ENCODE data around the gene CARD16. TPM values are rescaled to one million over a fixed set of nuclear protein-coding genes. Genes with fewer than 3 reads are reported as not detected.

The CARD16 gene
- total RNA-seq, 1 donor from 2014 or later = 26.8 TPM

GRCh38 chr11:105007463-105007862, 37.7 kb downstream of the CARD16 start:
- TF ChIP-seq POLR2A (IDR thresholded peaks at IDR 0.05) = no peak
- no peak for DNase-seq (ENCODE audit: extremely low spot score in 2 of 2)
- intact Hi-C loops (cut with DNase I) = no loop called here

GRCh38 chr11:105005451-105005845, 39.7 kb downstream of the CARD16 start:
- no peaks in the 10 kb centered on the region for H3K9me3 ChIP-seq
- TF ChIP-seq, protein P1, sequence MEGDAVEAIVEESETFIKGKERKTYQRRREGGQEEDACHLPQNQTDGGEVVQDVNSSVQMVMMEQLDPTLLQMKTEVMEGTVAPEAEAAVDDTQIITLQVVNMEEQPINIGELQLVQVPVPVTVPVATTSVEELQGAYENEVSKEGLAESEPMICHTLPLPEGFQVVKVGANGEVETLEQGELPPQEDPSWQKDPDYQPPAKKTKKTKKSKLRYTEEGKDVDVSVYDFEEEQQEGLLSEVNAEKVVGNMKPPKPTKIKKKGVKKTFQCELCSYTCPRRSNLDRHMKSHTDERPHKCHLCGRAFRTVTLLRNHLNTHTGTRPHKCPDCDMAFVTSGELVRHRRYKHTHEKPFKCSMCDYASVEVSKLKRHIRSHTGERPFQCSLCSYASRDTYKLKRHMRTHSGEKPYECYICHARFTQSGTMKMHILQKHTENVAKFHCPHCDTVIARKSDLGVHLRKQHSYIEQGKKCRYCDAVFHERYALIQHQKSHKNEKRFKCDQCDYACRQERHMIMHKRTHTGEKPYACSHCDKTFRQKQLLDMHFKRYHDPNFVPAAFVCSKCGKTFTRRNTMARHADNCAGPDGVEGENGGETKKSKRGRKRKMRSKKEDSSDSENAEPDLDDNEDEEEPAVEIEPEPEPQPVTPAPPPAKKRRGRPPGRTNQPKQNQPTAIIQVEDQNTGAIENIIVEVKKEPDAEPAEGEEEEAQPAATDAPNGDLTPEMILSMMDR (IDR thresholded peaks at IDR 0.05) = no peak
- DNase-seq (ENCODE audit: extremely low spot score in 2 of 2) = no peak
- H3K4me3 ChIP-seq = no peak overlapping the region
- H3K27me3 ChIP-seq = no peaks in the 10 kb centered on the region
- intact Hi-C loops (cut with DNase I) = no loop called here
- no peaks in the 10 kb centered on the region for H3K4me1 ChIP-seq
- no peaks in the 10 kb centered on the region for H3K36me3 ChIP-seq
- no peak overlapping the region for H3K27ac ChIP-seq

More at GRCh38 chr11:105007463-105007862, 37.7 kb downstream of the CARD16 start:
- no peaks in the 10 kb centered on the region for H3K9me3 ChIP-seq
- no peaks in the 10 kb centered on the region for H3K27me3 ChIP-seq
- no peaks in the 10 kb centered on the region for H3K36me3 ChIP-seq
- no peak overlapping the region for H3K27ac ChIP-seq
- no peak overlapping the region for H3K4me3 ChIP-seq
- no peaks in the 10 kb centered on the region for H3K4me1 ChIP-seq

DNA sequence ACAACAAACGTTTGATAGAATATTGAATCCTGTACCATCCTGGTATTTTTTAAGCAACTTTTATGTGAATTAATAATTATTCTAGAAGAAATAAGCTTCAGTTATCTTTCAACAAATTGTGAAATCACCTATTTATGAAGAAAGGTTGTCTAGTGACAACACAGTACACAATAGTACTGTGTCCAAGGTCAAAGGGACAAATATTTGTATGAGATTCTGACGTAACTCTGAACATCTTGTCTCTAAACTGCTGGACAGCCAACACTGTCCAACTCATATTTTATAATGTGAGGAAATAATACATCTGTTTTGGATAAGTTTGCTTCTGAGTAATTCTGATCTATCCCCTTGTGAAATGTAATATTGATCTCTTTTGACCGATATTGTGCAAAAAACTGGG, 41.1 kb downstream of the CARD16 start:
- no peaks in the 10 kb centered on the region for H3K27me3 ChIP-seq
- no peak for DNase-seq (ENCODE audit: extremely low spot score in 2 of 2)
- no peak overlapping the region for H3K4me3 ChIP-seq
- no peaks in the 10 kb centered on the region for H3K36me3 ChIP-seq
- no peaks in the 10 kb centered on the region for H3K9me3 ChIP-seq
- H3K4me1 ChIP-seq = no peaks in the 10 kb centered on the region
- no peak overlapping the region for H3K27ac ChIP-seq
- intact Hi-C loops (cut with DNase I) = no loop called here
- TF ChIP-seq POLR2A (IDR thresholded peaks at IDR 0.05) = no peak
- TF ChIP-seq POLR2AphosphoS5 (IDR thresholded peaks at IDR 0.05; ENCODE audit: insufficient read depth in 1 of 2, low read depth in 1 of 2) = no peak
- TF ChIP-seq, protein P1 (IDR thresholded peaks at IDR 0.05) = no peak

DNA sequence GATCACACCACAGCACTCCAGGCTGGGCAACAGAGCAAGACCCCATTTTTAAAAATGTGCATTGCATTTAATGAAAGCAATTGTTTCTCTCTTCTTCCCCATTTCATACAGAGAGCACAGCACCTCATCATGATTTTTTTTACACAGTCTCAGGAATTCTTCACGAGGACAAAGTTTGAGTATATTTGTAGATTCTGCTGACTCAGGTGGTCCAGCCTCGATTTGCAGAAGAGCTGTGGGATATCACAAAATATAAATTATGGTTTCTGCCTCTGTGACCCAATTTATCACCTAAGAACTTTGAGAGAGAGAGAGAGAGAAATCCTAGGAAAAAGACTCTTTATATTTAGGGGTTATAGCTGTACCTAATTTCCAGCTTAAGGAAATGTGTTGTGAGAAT, 42.0 kb downstream of the CARD16 start:
- intact Hi-C loops (cut with DNase I) = no loop called here
- H3K4me1 ChIP-seq = no peaks in the 10 kb centered on the region

GRCh38 chr11:105000797-105001196, 44.3 kb downstream of the CARD16 start:
- Histone ChIP-seq H3K27ac (no peak overlapping the region), H3K27me3 (no peaks in the 10 kb centered on the region), H3K9me3 (no peaks in the 10 kb centered on the region), H3K4me3 (no peak overlapping the region), H3K4me1 (no peaks in the 10 kb centered on the region), H3K36me3 (no peaks in the 10 kb centered on the region)
- intact Hi-C loops (cut with DNase I) = no loop called here
- no peak for DNase-seq (ENCODE audit: extremely low spot score in 2 of 2)
- TF ChIP-seq POLR2A (IDR thresholded peaks at IDR 0.05) = no peak
- TF ChIP-seq, protein P1 (IDR thresholded peaks at IDR 0.05) = peak in 1 of 3 experiments; percentile 30
- TF ChIP-seq POLR2AphosphoS5 (IDR thresholded peaks at IDR 0.05; ENCODE audit: insufficient read depth in 1 of 2, low read depth in 1 of 2) = no peak

More for the DNA sequence above, 42.0 kb downstream of the CARD16 start:
- no peak overlapping the region for H3K27ac ChIP-seq
- no peaks in the 10 kb centered on the region for H3K9me3 ChIP-seq
- no peak overlapping the region for H3K4me3 ChIP-seq
- no peaks in the 10 kb centered on the region for H3K27me3 ChIP-seq
- no peak for TF ChIP-seq POLR2AphosphoS5 (IDR thresholded peaks at IDR 0.05; ENCODE audit: insufficient read depth in 1 of 2, low read depth in 1 of 2)
- DNase-seq (ENCODE audit: extremely low spot score in 2 of 2) = no peak
- H3K36me3 ChIP-seq = no peaks in the 10 kb centered on the region

DNA sequence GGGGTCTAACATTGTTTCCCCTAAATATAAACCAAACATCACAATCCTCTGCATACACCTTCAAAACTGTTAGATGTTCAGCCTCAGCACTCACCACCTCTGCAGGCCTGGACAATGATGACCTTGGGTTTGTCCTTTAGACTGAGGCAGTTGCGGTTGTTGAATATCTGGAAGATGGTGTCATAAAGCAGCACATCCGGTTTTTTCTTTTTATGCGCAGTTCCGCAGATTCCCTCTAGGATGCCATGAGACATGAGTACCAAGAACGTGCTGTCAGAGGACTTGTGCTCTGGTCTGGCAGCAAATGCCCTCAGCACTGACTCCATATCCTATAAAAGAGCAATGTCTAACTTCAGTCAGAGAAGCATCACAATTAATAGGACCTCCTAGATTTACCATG, 45.0 kb downstream of the CARD16 start:
- intact Hi-C loops (cut with DNase I) = no loop called here
- Histone ChIP-seq H3K27me3 (no peaks in the 10 kb centered on the region), H3K27ac (no peak overlapping the region), H3K9me3 (no peaks in the 10 kb centered on the region), H3K36me3 (no peaks in the 10 kb centered on the region), H3K4me1 (no peaks in the 10 kb centered on the region), H3K4me3 (no peak overlapping the region)
- no peak for DNase-seq (ENCODE audit: extremely low spot score in 2 of 2)
- TF ChIP-seq POLR2AphosphoS5 (IDR thresholded peaks at IDR 0.05; ENCODE audit: insufficient read depth in 1 of 2, low read depth in 1 of 2) (no peak), POLR2A (IDR thresholded peaks at IDR 0.05) (no peak)
- TF ChIP-seq, protein P1 (IDR thresholded peaks at IDR 0.05) = no peak

All from vagina (tissue), 2 donors.